Activated CD8-positive, alpha-beta memory T cell treated with anti-CD3 and anti-CD28 coated beads, Interleukin-2, amount 50 U/mL, for 1 hour (primary cell): ENCODE data around the gene CREB5.

Source experiments
- DNase-seq: peaks from one replicate; pipeline ENCODE4 v3.0.0-alpha.2; 2020; ENCODE audit errors: extremely low read depth

Gene CREB5

GRCh38 chr7:28516390-28517172 lies 104.3 kb downstream of the CREB5 start:
- DNase-seq = no peak

DNA sequence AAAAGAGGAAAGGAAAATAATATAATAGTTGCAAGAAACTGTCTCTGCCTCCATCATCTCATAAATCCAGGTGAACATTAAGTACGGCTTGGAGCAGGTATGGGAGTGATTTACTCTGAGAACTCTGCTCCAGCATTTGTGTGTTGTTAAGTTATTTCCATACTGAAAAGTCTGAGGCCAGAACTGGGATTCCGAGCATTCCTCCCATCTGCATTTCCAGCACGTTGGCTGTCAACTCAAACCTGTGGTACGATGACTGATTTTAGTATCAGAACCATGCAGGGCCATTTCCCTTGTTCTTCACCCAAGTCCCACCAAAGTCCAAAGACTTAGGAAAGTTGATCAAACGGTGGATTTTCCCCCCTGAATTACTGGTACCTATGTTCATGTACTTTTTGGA lies 104.9 kb downstream of the CREB5 start:
- no peak for DNase-seq

DNA sequence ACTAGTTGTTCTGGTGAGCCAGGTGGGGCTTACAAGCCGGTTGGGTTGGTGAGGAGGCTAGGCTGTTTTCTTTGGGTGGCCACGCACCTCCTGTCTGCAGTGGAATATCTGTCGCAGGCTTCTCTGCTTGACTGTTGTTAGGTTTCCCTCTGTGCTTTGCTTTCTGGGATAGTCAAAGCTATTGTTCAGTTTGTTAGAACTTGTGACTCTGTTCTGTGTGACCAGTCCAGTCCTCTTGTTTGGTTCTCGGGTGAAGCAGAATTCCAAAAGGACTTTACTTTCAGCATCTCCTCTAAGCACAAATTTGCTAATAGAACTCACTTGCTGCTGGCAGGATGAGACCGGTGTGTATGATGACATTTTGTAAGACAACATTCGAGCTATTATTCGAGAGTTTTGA lies 105.3 kb downstream of the CREB5 start:
- no peak for DNase-seq

DNA sequence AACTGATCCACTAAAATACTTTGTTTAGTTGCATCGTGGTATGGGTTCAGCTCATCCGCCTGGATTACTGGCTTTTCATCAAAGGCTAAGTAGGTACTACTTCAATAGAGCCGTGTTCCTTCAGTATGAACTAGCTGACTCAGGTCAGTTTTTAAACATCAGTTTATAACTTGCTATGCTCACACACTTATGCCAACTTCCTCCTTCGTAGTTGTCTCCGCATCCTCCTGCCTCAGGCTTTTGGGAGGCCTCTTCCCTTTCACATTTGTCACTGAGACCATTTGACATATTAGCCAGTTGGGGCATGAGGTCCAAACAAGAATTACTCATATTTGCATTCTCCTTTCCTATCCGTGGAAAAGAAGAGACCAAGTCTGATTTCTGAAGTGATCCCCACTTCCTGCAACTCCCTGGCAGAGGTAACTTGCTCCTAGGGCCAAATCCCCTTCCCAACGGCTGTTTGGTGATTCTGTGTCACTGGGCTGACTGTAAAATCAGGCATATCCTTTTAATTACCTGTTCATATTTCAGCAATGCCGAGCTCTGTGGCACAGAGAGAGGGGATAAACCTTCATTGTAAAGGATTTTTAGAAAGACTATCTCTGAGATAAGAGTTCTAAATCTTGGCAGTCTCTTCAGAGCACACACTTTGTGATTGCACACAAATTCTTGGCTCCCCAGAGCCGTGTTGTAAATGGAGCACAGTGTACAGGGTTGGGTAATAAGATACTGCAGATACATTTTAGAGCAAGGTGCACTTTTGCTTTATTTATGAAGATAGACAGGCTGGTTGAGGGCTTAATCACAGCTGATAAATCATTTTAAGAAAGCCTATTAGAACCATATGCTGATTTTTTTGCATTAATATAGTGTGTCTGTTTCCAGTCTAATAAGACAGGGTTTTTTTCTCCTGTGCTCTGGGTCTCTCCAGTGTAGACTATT lies 108.0 kb downstream of the CREB5 start:
- DNase-seq = no peak

- DNase-seq = no peak
Measured at GRCh38 chr7:28524978-28525377, 112.7 kb downstream of the CREB5 start.

DNA sequence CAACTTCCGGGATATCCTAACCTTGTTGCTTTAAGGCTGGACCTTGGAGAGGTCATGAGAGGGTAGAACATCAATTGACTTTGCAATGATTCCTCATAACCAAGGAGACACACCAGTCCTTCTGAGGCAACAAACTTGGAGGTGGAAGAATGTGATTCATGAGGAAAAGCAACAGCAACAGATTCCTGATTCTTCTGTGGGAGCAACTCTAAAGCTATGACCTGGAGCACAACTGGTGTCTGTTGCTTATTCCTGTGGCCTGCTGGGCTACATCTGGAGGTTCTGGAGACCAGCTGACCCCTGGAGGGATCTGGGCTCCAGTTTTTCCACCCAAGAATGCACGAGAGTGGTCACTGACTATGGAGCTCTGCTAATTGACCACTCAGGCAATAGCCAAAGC lies 116.6 kb downstream of the CREB5 start:
- DNase-seq = no peak

DNA sequence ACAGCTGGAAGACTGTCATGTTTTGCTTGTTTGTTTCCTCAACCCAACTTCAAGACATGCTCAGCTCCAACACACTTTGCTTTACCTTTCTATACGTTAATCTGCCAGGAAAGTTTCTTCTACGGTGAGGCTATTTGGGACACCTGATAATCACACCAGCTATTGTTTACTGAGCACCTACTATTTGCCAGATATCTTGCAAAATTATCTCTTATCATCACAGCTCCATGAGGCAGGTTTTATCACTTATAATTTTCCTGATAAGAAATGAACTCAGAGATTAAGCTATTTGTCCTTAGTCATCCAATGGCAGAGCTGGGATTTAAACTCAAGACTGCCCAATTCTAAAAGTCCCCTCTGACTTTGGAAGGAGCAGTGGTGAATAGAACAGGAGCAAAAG lies 117.4 kb downstream of the CREB5 start:
- DNase-seq = no peak

- no peak for DNase-seq
Measured at GRCh38 chr7:28530175-28530802, 118.0 kb downstream of the CREB5 start.

- no peak for DNase-seq
Measured at GRCh38 chr7:28530803-28531175, 118.5 kb downstream of the CREB5 start.

GRCh38 chr7:28531291-28531690 lies 119.0 kb downstream of the CREB5 start:
- DNase-seq = no peak

DNA sequence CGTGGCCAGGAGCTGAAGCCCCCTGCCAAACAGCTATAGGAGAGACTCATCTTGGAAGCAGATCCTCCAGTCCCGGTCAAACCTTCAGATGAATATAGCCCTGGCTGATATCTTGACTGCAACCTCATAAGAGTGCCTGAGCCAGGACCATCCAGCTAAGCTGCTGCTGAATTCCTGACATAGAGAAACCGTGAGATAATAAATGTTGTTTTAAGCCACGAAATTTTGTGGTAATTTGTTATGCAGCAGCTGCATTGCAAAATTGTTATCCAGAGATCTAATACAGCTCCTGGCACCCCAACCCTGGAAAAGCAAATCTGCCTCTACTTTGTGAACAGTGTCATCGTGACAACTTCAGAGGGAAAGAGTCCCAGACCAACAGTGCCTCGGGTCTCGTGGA lies 119.9 kb downstream of the CREB5 start:
- DNase-seq = no peak

DNA sequence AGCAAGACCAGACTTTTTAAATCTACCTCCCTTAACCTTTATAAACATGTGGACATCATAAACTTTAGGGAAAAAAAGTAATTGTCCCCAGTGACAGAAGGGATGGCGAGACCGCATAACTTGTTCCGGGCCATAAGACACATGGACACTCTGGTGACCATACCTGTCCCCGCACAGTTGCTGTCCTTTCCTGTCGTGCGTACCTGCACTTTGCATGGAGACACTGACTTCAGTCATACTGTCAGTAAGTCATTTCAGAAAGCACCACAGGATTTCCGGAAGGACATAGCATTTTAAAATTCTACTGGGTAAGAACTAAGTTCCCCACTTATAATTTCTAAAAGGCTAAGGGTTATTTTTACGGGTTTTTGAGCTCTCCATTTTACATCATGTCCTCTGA lies 120.9 kb downstream of the CREB5 start:
- no peak for DNase-seq

DNA sequence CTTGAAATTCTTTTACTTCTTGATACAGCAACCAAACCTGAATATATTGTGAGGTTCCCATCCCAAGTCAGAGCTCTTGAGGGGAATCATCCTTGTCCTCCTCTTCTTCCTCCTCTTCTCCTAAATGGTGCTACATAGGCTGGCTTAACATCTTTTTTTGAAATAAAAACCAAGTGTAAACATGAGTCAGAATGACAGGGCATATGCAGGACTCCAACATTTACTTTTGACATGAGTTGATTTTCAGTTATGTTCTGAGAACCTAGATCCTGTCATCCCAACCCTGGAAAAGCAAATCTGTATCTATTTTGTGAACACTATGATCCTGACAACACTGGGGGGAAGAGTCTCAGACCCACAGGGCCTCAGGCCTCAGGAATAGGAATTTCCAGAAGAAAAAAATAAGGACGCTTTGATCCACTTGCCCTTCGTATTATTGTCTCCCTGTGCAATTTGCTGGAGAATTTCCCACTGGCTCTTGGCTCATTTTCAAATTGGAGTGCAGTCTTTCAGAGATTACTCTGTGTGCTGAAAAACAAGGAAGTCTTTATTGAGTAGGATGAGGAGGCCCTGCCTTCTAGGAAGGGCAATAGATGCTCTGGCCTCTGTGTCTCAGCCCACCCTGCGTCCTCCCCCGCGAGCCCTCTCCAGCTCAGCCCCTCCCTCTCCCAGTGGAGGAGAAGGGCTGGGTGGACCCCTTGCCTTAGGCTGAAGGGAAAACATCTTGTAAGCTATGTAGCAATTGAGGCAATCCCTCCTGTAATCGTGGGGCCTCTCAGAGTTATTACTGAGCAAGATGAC lies 121.6 kb downstream of the CREB5 start:
- DNase-seq = no peak

DNA sequence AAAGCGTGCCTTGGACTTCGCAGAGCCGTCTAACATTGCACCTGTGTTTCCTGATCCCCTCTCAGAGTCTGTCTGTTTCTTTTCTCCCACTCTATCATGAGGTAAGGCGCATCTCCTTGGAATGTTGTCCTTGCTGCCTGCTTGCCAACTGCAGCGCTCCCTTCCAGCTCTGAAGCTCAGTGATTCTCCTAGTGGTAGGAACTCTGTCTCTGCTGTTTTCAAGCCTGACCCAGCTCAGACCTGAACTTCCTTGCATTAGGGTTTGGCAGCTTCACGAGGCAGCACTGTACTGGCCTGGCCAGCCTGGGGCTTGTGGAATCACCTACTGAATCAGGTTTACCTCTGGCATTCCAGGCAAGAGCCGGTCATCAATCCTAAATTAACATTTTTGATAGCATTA lies 123.9 kb downstream of the CREB5 start:
- DNase-seq = no peak

DNA sequence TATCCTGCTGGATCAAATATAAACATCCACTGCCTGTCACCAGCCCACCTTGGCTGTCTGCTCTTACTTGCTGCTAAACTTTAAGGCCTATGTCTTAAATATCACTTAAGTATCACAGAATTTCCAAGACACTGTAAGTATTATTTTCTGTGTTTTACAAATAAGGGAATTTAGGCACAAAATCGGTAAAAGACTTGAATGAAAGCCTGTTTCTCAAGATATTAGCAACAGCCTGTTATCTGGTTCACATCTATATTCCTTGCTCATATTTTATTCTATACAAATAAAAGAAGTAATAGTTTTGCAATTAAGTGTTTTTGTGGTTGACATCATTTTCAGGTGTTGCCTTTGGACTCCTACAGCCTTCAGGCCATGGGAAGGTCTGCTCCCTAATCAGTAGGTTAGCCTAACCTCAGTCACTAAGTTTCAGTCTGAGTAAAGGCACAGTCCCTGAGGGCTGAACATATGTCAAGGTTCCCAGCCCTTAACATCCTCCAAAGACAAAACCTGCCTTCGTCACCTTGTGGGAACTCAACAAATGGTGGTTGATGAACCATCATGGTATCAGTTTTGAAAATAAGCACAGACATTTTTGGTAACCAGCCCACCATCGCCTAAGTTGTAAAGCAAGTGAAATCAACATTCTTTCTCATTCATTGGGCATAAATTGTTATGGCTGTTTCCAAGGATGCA lies 127.1 kb downstream of the CREB5 start:
- no peak for DNase-seq

GRCh38 chr7:28542410-28542809 lies 130.1 kb downstream of the CREB5 start:
- DNase-seq = no peak

DNA sequence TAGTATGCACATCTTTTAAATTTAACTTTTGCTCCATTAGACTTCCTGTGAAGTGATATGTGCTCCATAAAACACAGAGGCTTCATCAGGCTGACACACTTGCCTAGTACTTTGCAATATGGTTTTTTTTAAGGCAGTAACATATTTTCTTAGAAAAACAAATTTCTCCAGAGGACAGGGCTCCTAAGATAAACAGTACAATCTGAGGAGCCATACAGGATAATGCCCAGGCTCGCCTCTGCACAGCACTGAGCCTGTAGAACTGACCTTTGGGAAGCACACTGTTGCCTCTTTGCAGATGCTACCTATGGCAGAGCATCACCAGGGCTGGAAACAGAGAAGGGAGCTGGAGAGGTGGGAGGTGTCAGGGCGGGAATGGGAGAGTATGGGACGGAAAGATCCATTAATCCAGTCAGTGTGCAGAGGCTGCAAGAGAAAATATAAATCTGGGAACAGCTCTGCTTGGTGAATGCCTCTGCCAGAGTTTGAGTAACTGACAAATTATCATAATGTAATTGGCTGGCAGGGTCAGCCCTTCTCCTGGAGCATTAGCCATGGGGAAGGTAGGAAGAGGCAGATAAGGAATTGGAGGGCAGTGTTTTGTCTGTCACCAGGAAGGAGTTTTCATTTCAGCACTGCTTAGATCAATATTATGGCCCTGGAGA lies 132.3 kb downstream of the CREB5 start:
- no peak for DNase-seq

DNA sequence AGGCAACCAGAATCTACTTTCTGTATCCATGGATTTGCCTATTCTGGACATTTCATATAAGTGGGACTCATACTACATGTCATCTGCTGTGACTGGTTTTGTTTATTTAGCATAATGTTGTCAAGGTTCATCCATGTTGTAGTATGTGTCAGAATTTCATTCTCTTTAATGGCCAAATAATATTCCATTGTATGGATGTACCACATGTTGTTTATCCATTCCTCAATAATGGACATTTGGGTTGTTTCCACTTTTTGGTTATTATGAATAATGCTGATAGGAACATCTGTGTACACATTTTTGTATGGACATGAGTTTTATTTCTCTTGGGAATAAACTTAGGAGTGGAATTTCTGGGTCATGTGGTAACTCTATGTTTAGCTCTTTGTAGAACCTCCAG lies 133.7 kb downstream of the CREB5 start:
- DNase-seq = no peak

DNA sequence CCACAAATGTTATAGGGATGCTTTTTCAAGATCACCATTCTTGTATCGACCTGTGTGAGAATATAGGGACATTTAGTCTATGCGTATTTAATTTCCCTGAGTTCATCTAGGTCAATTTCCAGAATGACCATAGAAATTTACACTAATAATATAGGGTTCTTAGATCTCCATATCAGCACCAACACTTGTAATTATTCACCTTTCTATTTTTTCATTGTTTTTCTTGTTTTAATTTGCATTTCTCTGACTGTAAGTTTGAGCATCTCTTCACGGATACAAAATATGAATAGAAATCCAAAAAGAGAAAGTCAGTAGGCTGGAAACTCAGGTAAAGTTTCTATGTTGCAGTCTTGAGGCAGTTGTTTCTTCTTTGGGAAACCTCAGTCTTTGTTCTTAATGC lies 134.8 kb downstream of the CREB5 start:
- DNase-seq = no peak

- no peak for DNase-seq
Measured at GRCh38 chr7:28548416-28548815, 136.1 kb downstream of the CREB5 start.

DNA sequence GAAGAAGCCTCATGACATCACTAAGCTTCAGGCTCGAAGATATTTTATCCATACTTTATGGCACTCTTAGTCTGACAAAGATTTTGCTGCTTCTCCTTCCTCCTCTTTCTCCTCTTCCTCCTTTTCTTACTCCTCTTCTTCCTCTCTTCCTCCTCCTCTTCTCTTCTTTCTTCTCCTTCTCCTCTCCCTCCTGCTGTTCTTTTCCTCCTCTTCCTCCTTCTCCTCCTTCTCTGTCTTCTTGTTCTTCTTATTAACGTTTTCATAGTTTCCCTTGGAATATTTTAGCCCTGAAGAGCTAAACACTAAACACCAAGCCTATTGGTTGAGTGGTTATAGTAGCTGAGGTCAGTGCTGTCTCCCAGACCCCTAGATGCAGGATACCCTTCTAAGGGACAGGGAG lies 137.7 kb downstream of the CREB5 start:
- DNase-seq = no peak
